ENCODE data around the gene AQP2. TPM values are rescaled to one million over a fixed set of nuclear protein-coding genes. Genes with fewer than 3 reads are reported as not detected.

AQP2 gene
- total RNA-seq, 2 experiments from 2014 or later: not detected

DNA sequence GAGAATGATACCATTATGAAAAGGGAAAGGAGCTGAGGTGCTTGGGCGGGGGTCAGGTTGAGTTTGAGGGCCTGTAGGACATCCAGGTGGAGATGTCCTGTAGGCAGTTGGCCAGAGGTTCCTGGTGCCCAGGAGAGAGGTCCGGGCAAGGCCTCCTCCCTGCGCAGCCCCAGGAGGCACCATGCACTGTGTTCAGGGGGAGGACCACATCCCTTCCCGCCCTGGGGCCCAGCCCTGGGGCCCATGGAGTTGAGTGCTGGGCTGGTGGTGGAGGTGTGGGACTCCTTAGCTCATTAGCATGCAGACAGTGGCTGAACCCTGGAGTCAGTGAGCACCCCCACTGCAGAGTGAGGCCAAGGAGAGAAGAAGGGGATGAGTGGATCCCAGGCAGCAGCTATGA is 41.2 kb upstream of the AQP2 start:
- H3K36me3 Mint-ChIP-seq (ENCODE audit: low read depth): no peaks in the 10 kb centered on the region
- no peak for TF ChIP-seq CTCF (IDR thresholded peaks at IDR 0.05)
- DNase-seq (no peak), ATAC-seq (no peak)
- peaks cover 4% of the 10 kb centered on the region for H3K4me1 Mint-ChIP-seq (ENCODE audit: low read depth)
- no peak overlapping the region for H3K4me3 Mint-ChIP-seq
- intact Hi-C loops (cut with micrococcal nuclease): no loop called here
- CTCF ChIA-PET: interaction anchor here (1.0 to 3.2 kb wide), 3 partner anchors 36 to 132 kb away, joined by 3 to 13 read pairs (median 4); no protein-coding TSS in a partner anchor
- peaks cover 8% of the 10 kb centered on the region for H3K27me3 Mint-ChIP-seq
- no peak overlapping the region for H3K27ac Mint-ChIP-seq
- no peaks in the 10 kb centered on the region for H3K9me3 Mint-ChIP-seq
- POLR2A ChIA-PET: interaction anchor here (1.1 kb wide), 2 partner anchors 8 to 23 kb away, joined by 3 to 4 read pairs; no protein-coding TSS in a partner anchor

GRCh38 chr12:49909826-49910225 is 40.7 kb upstream of the AQP2 start:
- Mint-ChIP-seq H3K4me3 (no peak overlapping the region), H3K36me3 (ENCODE audit: low read depth) (no peaks in the 10 kb centered on the region), H3K27ac (no peak overlapping the region), H3K4me1 (ENCODE audit: low read depth) (no peaks in the 10 kb centered on the region), H3K27me3 (peaks cover 4% of the 10 kb centered on the region), H3K9me3 (no peaks in the 10 kb centered on the region)
- DNase-seq: peak; percentile 37
- TF ChIP-seq CTCF (IDR thresholded peaks at IDR 0.05): no peak
- CTCF ChIA-PET: interaction anchor here (1.0 to 3.2 kb wide), 3 partner anchors 35 to 132 kb away, joined by 3 to 13 read pairs (median 4); no protein-coding TSS in a partner anchor
- POLR2A ChIA-PET: interaction anchor here (1.1 kb wide), 2 partner anchors 9 to 23 kb away, joined by 3 to 4 read pairs; no protein-coding TSS in a partner anchor
- no peak for ATAC-seq
- intact Hi-C loops (cut with micrococcal nuclease): no loop called here

GRCh38 chr12:49910331-49911212 is 40.0 kb upstream of the AQP2 start:
- Mint-ChIP-seq H3K4me1 (ENCODE audit: low read depth) (no peaks in the 10 kb centered on the region), H3K27ac (no peak overlapping the region), H3K9me3 (no peaks in the 10 kb centered on the region), H3K4me3 (no peak overlapping the region), H3K27me3 (peaks cover 3% of the 10 kb centered on the region), H3K36me3 (ENCODE audit: low read depth) (no peaks in the 10 kb centered on the region)
- CTCF ChIA-PET: interaction anchor here (1.2 kb wide), 1 partner anchor 133 kb away, joined by 4 read pairs; no protein-coding TSS in a partner anchor
- ATAC-seq (no peak), DNase-seq (no peak)
- no peak for TF ChIP-seq CTCF (IDR thresholded peaks at IDR 0.05)
- POLR2A ChIA-PET: interaction anchor here (1.1 kb wide), 2 partner anchors 9 to 22 kb away, joined by 3 to 4 read pairs; no protein-coding TSS in a partner anchor
- intact Hi-C loops (cut with micrococcal nuclease): no loop called here

GRCh38 chr12:49911213-49911605 is 39.3 kb upstream of the AQP2 start:
- intact Hi-C loops (cut with micrococcal nuclease): no loop called here
- POLR2A ChIA-PET: no interaction called here
- H3K27ac Mint-ChIP-seq: no peak overlapping the region
- CTCF ChIA-PET: no interaction called here
- H3K36me3 Mint-ChIP-seq (ENCODE audit: low read depth): no peaks in the 10 kb centered on the region
- TF ChIP-seq CTCF (IDR thresholded peaks at IDR 0.05): no peak
- H3K4me3 Mint-ChIP-seq: no peak overlapping the region
- H3K9me3 Mint-ChIP-seq: no peaks in the 10 kb centered on the region
- peaks cover under 1% of the 10 kb centered on the region for H3K27me3 Mint-ChIP-seq
- H3K4me1 Mint-ChIP-seq (ENCODE audit: low read depth): no peaks in the 10 kb centered on the region
- no peak for DNase-seq
- ATAC-seq: no peak
